Measurements from ENCODE around the gene ZSCAN16. TPM values are rescaled to one million over a fixed set of nuclear protein-coding genes. Genes with fewer than 3 reads are reported as not detected.

ZSCAN16 gene
- total RNA-seq, 1 experiment from 2014 or later = 6.7 TPM

GRCh38 chr6:28153546-28153945 lies 29.1 kb downstream of the ZSCAN16 start:
- Mint-ChIP-seq H3K36me3 (ENCODE audit: insufficient read depth, unreplicated experiment) (peaks cover 47% of the 10 kb centered on the region), H3K4me3 (ENCODE audit: unreplicated experiment) (no peak overlapping the region), H3K27me3 (ENCODE audit: insufficient read depth, unreplicated experiment) (no peaks in the 10 kb centered on the region), H3K27ac (ENCODE audit: unreplicated experiment) (no peak overlapping the region), H3K4me1 (ENCODE audit: low read depth, unreplicated experiment) (no peaks in the 10 kb centered on the region), H3K9me3 (ENCODE audit: unreplicated experiment) (peaks cover 12% of the 10 kb centered on the region)
- H3K27me3 ChIP-seq (replicated peaks; ENCODE audit: control insufficient read depth, insufficient read depth, low read length) = no peaks in the 10 kb centered on the region
- CTCF ChIA-PET = no interaction called here
- no peak overlapping the region for H3K4me3 ChIP-seq (ENCODE audit: low read depth, low read length)
- intact Hi-C loops (cut with micrococcal nuclease; ENCODE audit: unreplicated experiment) = no loop called here
- H3K4me1 ChIP-seq = no peaks in the 10 kb centered on the region
- H3K9me3 ChIP-seq = no peaks in the 10 kb centered on the region
- DNase-seq = no peak
- TF ChIP-seq CTCF (IDR thresholded peaks at IDR 0.05; ENCODE audit: insufficient read depth in 1 of 2, low read depth in 1 of 2, low read length in 1 of 2, severe bottlenecking in 1 of 2, unreplicated experiment in 1 of 2) = no peak
- no TSS peak for BruUV-seq (replicated peaks)
- POLR2A ChIA-PET = no interaction called here
- peaks cover 3% of the 10 kb centered on the region for H3K36me3 ChIP-seq (ENCODE audit: control insufficient read depth, insufficient read depth, low read length)

GRCh38 chr6:28154357-28154756 lies 29.9 kb downstream of the ZSCAN16 start:
- no peaks in the 10 kb centered on the region for H3K27me3 Mint-ChIP-seq (ENCODE audit: insufficient read depth, unreplicated experiment)
- BruUV-seq (replicated peaks) = no TSS peak
- POLR2A ChIA-PET = no interaction called here
- no peaks in the 10 kb centered on the region for H3K9me3 ChIP-seq
- no peaks in the 10 kb centered on the region for H3K4me1 Mint-ChIP-seq (ENCODE audit: low read depth, unreplicated experiment)
- no peak for TF ChIP-seq CTCF (IDR thresholded peaks at IDR 0.05; ENCODE audit: insufficient read depth in 1 of 2, low read depth in 1 of 2, low read length in 1 of 2, severe bottlenecking in 1 of 2, unreplicated experiment in 1 of 2)
- H3K36me3 Mint-ChIP-seq (ENCODE audit: insufficient read depth, unreplicated experiment) = peaks cover 52% of the 10 kb centered on the region
- H3K27ac Mint-ChIP-seq (ENCODE audit: unreplicated experiment) = no peak overlapping the region
- H3K4me3 ChIP-seq (ENCODE audit: low read depth, low read length) = no peak overlapping the region
- DNase-seq = no peak
- peaks cover 20% of the 10 kb centered on the region for H3K9me3 Mint-ChIP-seq (ENCODE audit: unreplicated experiment)
- H3K4me1 ChIP-seq = no peaks in the 10 kb centered on the region
- H3K36me3 ChIP-seq (ENCODE audit: control insufficient read depth, insufficient read depth, low read length) = peaks cover 3% of the 10 kb centered on the region
- intact Hi-C loops (cut with micrococcal nuclease; ENCODE audit: unreplicated experiment) = no loop called here
- no peaks in the 10 kb centered on the region for H3K27me3 ChIP-seq (replicated peaks; ENCODE audit: control insufficient read depth, insufficient read depth, low read length)
- H3K4me3 Mint-ChIP-seq (ENCODE audit: unreplicated experiment) = no peak overlapping the region
- CTCF ChIA-PET = no interaction called here

GRCh38 chr6:28158318-28158717 lies 33.9 kb downstream of the ZSCAN16 start:
- intact Hi-C loops (cut with micrococcal nuclease; ENCODE audit: unreplicated experiment) = no loop called here
- Mint-ChIP-seq H3K4me3 (ENCODE audit: unreplicated experiment) (no peak overlapping the region), H3K9me3 (ENCODE audit: unreplicated experiment) (peaks cover 11% of the 10 kb centered on the region), H3K4me1 (ENCODE audit: low read depth, unreplicated experiment) (no peaks in the 10 kb centered on the region), H3K27ac (ENCODE audit: unreplicated experiment) (no peak overlapping the region), H3K36me3 (ENCODE audit: insufficient read depth, unreplicated experiment) (peaks cover 22% of the 10 kb centered on the region), H3K27me3 (ENCODE audit: insufficient read depth, unreplicated experiment) (no peaks in the 10 kb centered on the region)
- no peaks in the 10 kb centered on the region for H3K27me3 ChIP-seq (replicated peaks; ENCODE audit: control insufficient read depth, insufficient read depth, low read length)
- TF ChIP-seq CTCF (IDR thresholded peaks at IDR 0.05; ENCODE audit: insufficient read depth in 1 of 2, low read depth in 1 of 2, low read length in 1 of 2, severe bottlenecking in 1 of 2, unreplicated experiment in 1 of 2) = no peak
- no peaks in the 10 kb centered on the region; the same call in none of the 2 replicates for H3K36me3 ChIP-seq (ENCODE audit: control insufficient read depth, insufficient read depth, low read length)
- POLR2A ChIA-PET = no interaction called here
- H3K4me3 ChIP-seq (ENCODE audit: low read depth, low read length) = no peak overlapping the region
- CTCF ChIA-PET = no interaction called here
- no peaks in the 10 kb centered on the region for H3K9me3 ChIP-seq
- DNase-seq = no peak
- no TSS peak for BruUV-seq (replicated peaks)
- no peaks in the 10 kb centered on the region for H3K4me1 ChIP-seq
